Progenitor cell of endocrine pancreas (in vitro differentiated cells): ENCODE results near the gene MRPL10. TPM values are rescaled to one million over a fixed set of nuclear protein-coding genes. Genes with fewer than 3 reads are reported as not detected.

Source experiments
- DNase-seq: peaks from one replicate; pipeline ENCODE4 v3.0.0; 2021; ENCODE audit warnings: low spot score; ENCODE audit not compliant: unreplicated experiment
- H3K27ac Mint-ChIP-seq: 2 replicates; pipeline ENCODE4 v1.8.0; 2021; ENCODE audit warnings: mild to moderate bottlenecking, moderate library complexity, mixed read lengths
- H3K27me3 Mint-ChIP-seq: 2 replicates; pipeline ENCODE4 v1.8.0; 2021; ENCODE audit warnings: mixed read lengths
- H3K36me3 Mint-ChIP-seq: 2 replicates; pipeline ENCODE4 v1.8.0; 2022; ENCODE audit warnings: mixed read lengths; ENCODE audit not compliant: insufficient read depth
- H3K4me1 Mint-ChIP-seq: 2 replicates; pipeline ENCODE4 v1.8.0; 2021; ENCODE audit warnings: low read depth, mixed read lengths
- H3K4me3 Mint-ChIP-seq: 2 replicates; pipeline ENCODE4 v1.8.0; 2021; ENCODE audit warnings: low read depth, mild to moderate bottlenecking, moderate library complexity, mixed read lengths
- H3K9me3 Mint-ChIP-seq: 2 replicates; pipeline ENCODE4 v1.8.0; 2021; ENCODE audit warnings: low read depth, mixed read lengths
- CTCF ChIP-seq: fragments of 200-600 bp; sonication (generic); IDR thresholded peaks from one replicate; pipeline ENCODE4 v1.5.0; 2021; ENCODE audit warnings: antibody characterized with exemption, mild to moderate bottlenecking; ENCODE audit not compliant: unreplicated experiment
- total RNA-seq: library from RNA; stranded (reverse); gene quantifications from 2 replicates; pipeline ENCODE4 v1.2.1, GENCODE V29; 2021

Gene MRPL10
- total RNA-seq, 1 donor from 2014 or later, result 41.1 TPM

GRCh38 chr17:47792457-47792856, 38.9 kb downstream of the MRPL10 start:
- H3K9me3 Mint-ChIP-seq, result no peaks in the 10 kb centered on the region
- TF ChIP-seq CTCF, result no peak
- H3K36me3 Mint-ChIP-seq, result no peaks in the 10 kb centered on the region
- no peak for DNase-seq
- H3K4me1 Mint-ChIP-seq, result no peaks in the 10 kb centered on the region
- no peak overlapping the region for H3K27ac Mint-ChIP-seq
- H3K27me3 Mint-ChIP-seq, result peaks cover 84% of the 10 kb centered on the region
- no peak overlapping the region for H3K4me3 Mint-ChIP-seq

- no peak for TF ChIP-seq CTCF
- no peaks in the 10 kb centered on the region for H3K9me3 Mint-ChIP-seq
- H3K36me3 Mint-ChIP-seq, result no peaks in the 10 kb centered on the region
- H3K27ac Mint-ChIP-seq, result no peak overlapping the region
- H3K4me3 Mint-ChIP-seq, result no peak overlapping the region
- no peak for DNase-seq
- peaks cover 86% of the 10 kb centered on the region for H3K27me3 Mint-ChIP-seq
- H3K4me1 Mint-ChIP-seq, result no peaks in the 10 kb centered on the region
Observed at GRCh38 chr17:47791025-47791424, 40.3 kb downstream of the MRPL10 start.

GRCh38 chr17:47789611-47790561, 41.5 kb downstream of the MRPL10 start:
- Mint-ChIP-seq H3K9me3 (no peaks in the 10 kb centered on the region), H3K27ac (no peak overlapping the region), H3K27me3 (peaks cover 83% of the 10 kb centered on the region), H3K4me3 (no peak overlapping the region), H3K36me3 (no peaks in the 10 kb centered on the region), H3K4me1 (no peaks in the 10 kb centered on the region)
- TF ChIP-seq CTCF, result peak; percentile 47
- DNase-seq, result peak; percentile 39

- H3K27me3 Mint-ChIP-seq, result peaks cover 74% of the 10 kb centered on the region
- no peaks in the 10 kb centered on the region for H3K36me3 Mint-ChIP-seq
- no peak overlapping the region for H3K27ac Mint-ChIP-seq
- peak; percentile 72 for DNase-seq
- no peaks in the 10 kb centered on the region for H3K4me1 Mint-ChIP-seq
- no peaks in the 10 kb centered on the region for H3K9me3 Mint-ChIP-seq
- no peak overlapping the region for H3K4me3 Mint-ChIP-seq
- no peak for TF ChIP-seq CTCF
Observed at GRCh38 chr17:47785538-47786123, 45.7 kb downstream of the MRPL10 start.

GRCh38 chr17:47781397-47781796, 49.9 kb downstream of the MRPL10 start:
- TF ChIP-seq CTCF, result no peak
- H3K27me3 Mint-ChIP-seq, result peaks cover 69% of the 10 kb centered on the region
- no peaks in the 10 kb centered on the region for H3K9me3 Mint-ChIP-seq
- no peaks in the 10 kb centered on the region for H3K4me1 Mint-ChIP-seq
- H3K27ac Mint-ChIP-seq, result no peak overlapping the region
- no peak for DNase-seq
- no peaks in the 10 kb centered on the region for H3K36me3 Mint-ChIP-seq
- no peak overlapping the region for H3K4me3 Mint-ChIP-seq
